ENCODE results near the gene SEMA3A.

- TF ChIP-seq CTCF (conservative IDR thresholded peaks at IDR 0.05) (no peak), EZH2 (IDR thresholded peaks at IDR 0.05; ENCODE audit: low read depth) (no peak)
Measured at GRCh38 chr7:83984076-83984475, 210.5 kb downstream of the SEMA3A start.

Measured in PC-9 (cell line).